Measurements from ENCODE around the gene MYCN. TPM values are rescaled to one million over a fixed set of nuclear protein-coding genes. Genes with fewer than 3 reads are reported as not detected.

Gene MYCN
- total RNA-seq, 1 experiment from 2014 or later, result 68.3 TPM

GRCh38 chr2:15911686-15912085, 28.7 kb upstream of the MYCN start:
- Mint-ChIP-seq H3K27me3 (ENCODE audit: low read depth) (no peaks in the 10 kb centered on the region), H3K4me3 (no peak overlapping the region), H3K27ac (no peak overlapping the region), H3K36me3 (no peaks in the 10 kb centered on the region), H3K4me1 (0 out of 2 replicates have a peak, but pooled peaks cover 4% of the 10 kb centered on the region), H3K9me3 (no peaks in the 10 kb centered on the region)
- CTCF ChIA-PET, result no interaction called here
- TF ChIP-seq ZNF317 (CRISPR knock-in tag; IDR thresholded peaks at IDR 0.05; ENCODE audit: borderline replicate concordance, low read depth) (no peak), PREB (CRISPR knock-in tag; IDR thresholded peaks at IDR 0.05; ENCODE audit: borderline replicate concordance) (no peak), ZNF423 (CRISPR knock-in tag; IDR thresholded peaks at IDR 0.05) (no peak), RELA (CRISPR knock-in tag; IDR thresholded peaks at IDR 0.05; ENCODE audit: borderline replicate concordance) (no peak), NR1H2 (CRISPR knock-in tag; IDR thresholded peaks at IDR 0.05) (no peak), ZBTB43 (CRISPR knock-in tag; IDR thresholded peaks at IDR 0.05) (no peak), ZSCAN18 (CRISPR knock-in tag; IDR thresholded peaks at IDR 0.05) (no peak), ATF3 (CRISPR knock-in tag; conservative IDR thresholded peaks at IDR 0.05) (no peak), FOXK1 (CRISPR knock-in tag; IDR thresholded peaks at IDR 0.05) (no peak), MYBL2 (CRISPR knock-in tag; IDR thresholded peaks at IDR 0.05) (no peak), ATF1 (CRISPR knock-in tag; IDR thresholded peaks at IDR 0.05) (no peak), HMGXB4 (CRISPR knock-in tag; IDR thresholded peaks at IDR 0.05) (no peak), KAT7 (CRISPR knock-in tag; IDR thresholded peaks at IDR 0.05; ENCODE audit: borderline replicate concordance) (no peak), TP53 (CRISPR knock-in tag; IDR thresholded peaks at IDR 0.05) (no peak)
- no peak for ATAC-seq
- no peak for DNase-seq (ENCODE audit: low spot score)
- POLR2A ChIA-PET, result no interaction called here

DNA sequence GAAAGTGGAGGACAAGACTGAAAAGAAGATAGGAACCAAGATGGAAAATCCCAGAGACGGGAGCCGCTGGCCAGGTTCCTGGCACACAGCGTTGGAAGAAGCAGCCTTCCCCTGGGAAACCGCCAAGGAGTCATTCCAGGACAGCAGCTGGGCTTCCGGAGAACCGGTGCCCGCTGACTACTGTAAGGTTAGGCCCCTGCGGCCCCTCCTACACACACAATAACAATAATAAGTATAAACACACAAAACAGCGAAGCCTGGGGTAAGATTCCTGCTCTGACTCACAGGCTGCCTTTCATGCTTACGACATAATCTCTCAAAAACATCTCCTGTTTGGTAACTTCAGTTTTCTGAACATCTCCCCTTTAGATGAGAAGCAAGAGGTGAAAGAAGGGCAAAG, 28.1 kb upstream of the MYCN start:
- POLR2A ChIA-PET, result no interaction called here
- no peak overlapping the region for H3K4me3 Mint-ChIP-seq
- TF ChIP-seq RORB (CRISPR knock-in tag; IDR thresholded peaks at IDR 0.05) (no peak), ZNF416 (CRISPR knock-in tag; IDR thresholded peaks at IDR 0.05) (no peak), HMGXB4 (CRISPR knock-in tag; IDR thresholded peaks at IDR 0.05) (no peak), KAT7 (CRISPR knock-in tag; IDR thresholded peaks at IDR 0.05; ENCODE audit: borderline replicate concordance) (no peak), TEAD4 (CRISPR knock-in tag; IDR thresholded peaks at IDR 0.05) (no peak), ZBTB21 (CRISPR knock-in tag; IDR thresholded peaks at IDR 0.05; ENCODE audit: borderline replicate concordance) (no peak), USF1 (CRISPR knock-in tag; IDR thresholded peaks at IDR 0.05) (no peak), ZBTB43 (CRISPR knock-in tag; IDR thresholded peaks at IDR 0.05) (no peak)
- TF ChIP-seq, protein P1, sequence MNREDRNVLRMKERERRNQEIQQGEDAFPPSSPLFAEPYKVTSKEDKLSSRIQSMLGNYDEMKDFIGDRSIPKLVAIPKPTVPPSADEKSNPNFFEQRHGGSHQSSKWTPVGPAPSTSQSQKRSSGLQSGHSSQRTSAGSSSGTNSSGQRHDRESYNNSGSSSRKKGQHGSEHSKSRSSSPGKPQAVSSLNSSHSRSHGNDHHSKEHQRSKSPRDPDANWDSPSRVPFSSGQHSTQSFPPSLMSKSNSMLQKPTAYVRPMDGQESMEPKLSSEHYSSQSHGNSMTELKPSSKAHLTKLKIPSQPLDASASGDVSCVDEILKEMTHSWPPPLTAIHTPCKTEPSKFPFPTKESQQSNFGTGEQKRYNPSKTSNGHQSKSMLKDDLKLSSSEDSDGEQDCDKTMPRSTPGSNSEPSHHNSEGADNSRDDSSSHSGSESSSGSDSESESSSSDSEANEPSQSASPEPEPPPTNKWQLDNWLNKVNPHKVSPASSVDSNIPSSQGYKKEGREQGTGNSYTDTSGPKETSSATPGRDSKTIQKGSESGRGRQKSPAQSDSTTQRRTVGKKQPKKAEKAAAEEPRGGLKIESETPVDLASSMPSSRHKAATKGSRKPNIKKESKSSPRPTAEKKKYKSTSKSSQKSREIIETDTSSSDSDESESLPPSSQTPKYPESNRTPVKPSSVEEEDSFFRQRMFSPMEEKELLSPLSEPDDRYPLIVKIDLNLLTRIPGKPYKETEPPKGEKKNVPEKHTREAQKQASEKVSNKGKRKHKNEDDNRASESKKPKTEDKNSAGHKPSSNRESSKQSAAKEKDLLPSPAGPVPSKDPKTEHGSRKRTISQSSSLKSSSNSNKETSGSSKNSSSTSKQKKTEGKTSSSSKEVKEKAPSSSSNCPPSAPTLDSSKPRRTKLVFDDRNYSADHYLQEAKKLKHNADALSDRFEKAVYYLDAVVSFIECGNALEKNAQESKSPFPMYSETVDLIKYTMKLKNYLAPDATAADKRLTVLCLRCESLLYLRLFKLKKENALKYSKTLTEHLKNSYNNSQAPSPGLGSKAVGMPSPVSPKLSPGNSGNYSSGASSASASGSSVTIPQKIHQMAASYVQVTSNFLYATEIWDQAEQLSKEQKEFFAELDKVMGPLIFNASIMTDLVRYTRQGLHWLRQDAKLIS (CRISPR knock-in tag; IDR thresholded peaks at IDR 0.05; ENCODE audit: borderline replicate concordance), result no peak

More for the DNA sequence above, 28.1 kb upstream of the MYCN start:
- H3K4me1 Mint-ChIP-seq, result 0 out of 2 replicates have a peak, but pooled peaks cover 4% of the 10 kb centered on the region
- ATAC-seq (no peak), DNase-seq (ENCODE audit: low spot score) (no peak)
- no peaks in the 10 kb centered on the region for H3K36me3 Mint-ChIP-seq
- no peak overlapping the region for H3K27ac Mint-ChIP-seq
- CTCF ChIA-PET, result no interaction called here
- no peaks in the 10 kb centered on the region for H3K9me3 Mint-ChIP-seq
- no peaks in the 10 kb centered on the region for H3K27me3 Mint-ChIP-seq (ENCODE audit: low read depth)

Measured in WTC11 (cell line).